22Rv1 (cell line): Measurements from ENCODE around the gene EEPD1.

Source experiments
- ZFX ChIP-seq: fragments of 450-650 bp; IDR thresholded peaks from 2 replicates; pipeline ENCODE4 v1.6.1; 2017; ENCODE audit warnings: antibody characterized with exemption, borderline replicate concordance
- TF ChIP-seq, protein P1 (sequence below): fragments of 450-650 bp; IDR thresholded peaks from 2 replicates; pipeline ENCODE4 v1.5.1; 2017; ENCODE audit warnings: mild to moderate bottlenecking

DNA sequence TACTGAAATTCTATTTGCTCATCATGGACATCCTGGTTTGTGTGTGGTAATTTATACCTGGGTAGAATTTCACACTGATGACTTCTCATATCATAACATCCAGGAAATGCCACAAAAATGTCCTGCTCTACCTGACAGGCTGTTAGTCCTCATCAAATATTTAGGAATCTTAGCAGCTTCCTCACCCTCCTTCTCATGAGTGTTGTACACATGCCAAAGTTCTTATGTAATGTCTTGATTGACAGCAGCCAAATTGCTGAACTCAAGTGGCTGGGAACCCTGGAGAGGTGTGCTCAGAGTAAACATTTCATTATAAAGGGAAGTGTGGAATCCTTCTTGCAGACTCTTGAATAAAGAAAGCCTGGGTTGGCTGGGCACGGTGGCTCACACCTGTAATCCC lies 8.9 kb downstream of the EEPD1 start:
- TF ChIP-seq, protein P1, sequence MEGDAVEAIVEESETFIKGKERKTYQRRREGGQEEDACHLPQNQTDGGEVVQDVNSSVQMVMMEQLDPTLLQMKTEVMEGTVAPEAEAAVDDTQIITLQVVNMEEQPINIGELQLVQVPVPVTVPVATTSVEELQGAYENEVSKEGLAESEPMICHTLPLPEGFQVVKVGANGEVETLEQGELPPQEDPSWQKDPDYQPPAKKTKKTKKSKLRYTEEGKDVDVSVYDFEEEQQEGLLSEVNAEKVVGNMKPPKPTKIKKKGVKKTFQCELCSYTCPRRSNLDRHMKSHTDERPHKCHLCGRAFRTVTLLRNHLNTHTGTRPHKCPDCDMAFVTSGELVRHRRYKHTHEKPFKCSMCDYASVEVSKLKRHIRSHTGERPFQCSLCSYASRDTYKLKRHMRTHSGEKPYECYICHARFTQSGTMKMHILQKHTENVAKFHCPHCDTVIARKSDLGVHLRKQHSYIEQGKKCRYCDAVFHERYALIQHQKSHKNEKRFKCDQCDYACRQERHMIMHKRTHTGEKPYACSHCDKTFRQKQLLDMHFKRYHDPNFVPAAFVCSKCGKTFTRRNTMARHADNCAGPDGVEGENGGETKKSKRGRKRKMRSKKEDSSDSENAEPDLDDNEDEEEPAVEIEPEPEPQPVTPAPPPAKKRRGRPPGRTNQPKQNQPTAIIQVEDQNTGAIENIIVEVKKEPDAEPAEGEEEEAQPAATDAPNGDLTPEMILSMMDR, result no peak
- no peak for TF ChIP-seq ZFX
